GM12891 (cell line): Measurements from ENCODE around the gene HAS3.
A peak's percentile ranks its signal among the peaks of the same experiment; 100 is the strongest.
"Not testable (repeated sequence)": the region's sequence is repeated elsewhere in the genome, so short reads cannot be mapped to it uniquely, and the experiment has no call there.

Experiments
- DNase-seq: peaks from one replicate; pipeline ENCODE4 v3.0.0; 2011; ENCODE audit warnings: low spot score; ENCODE audit not compliant: insufficient read length
- FAIRE-seq: peaks from 2 replicates; lab custom pipeline; 2011; peaks lifted over from hg19 to GRCh38; lab: Jason Lieb, UNC
- PAX5 ChIP-seq: IDR thresholded peaks from 2 replicates; pipeline ENCODE4 v1.6.1; 2011; ENCODE audit warnings: low read length, moderate library complexity, mild to moderate bottlenecking; ENCODE audit not compliant: insufficient read depth, severe bottlenecking
- POLR2A ChIP-seq: IDR thresholded peaks from 2 replicates; pipeline ENCODE4 v1.6.1; 2011; ENCODE audit warnings: low read depth, low read length, control low read depth
- POLR2AphosphoS5 ChIP-seq: IDR thresholded peaks from 2 replicates; pipeline ENCODE4 v1.6.1; 2011; ENCODE audit warnings: low read depth, low read length, control low read depth
- POU2F2 ChIP-seq: IDR thresholded peaks from 2 replicates; pipeline ENCODE4 v1.6.1; 2011; ENCODE audit warnings: low read depth, mild to moderate bottlenecking, control low read depth, low read length, moderate library complexity
- SPI1 ChIP-seq: IDR thresholded peaks from 2 replicates; pipeline ENCODE4 v1.6.1; 2011; ENCODE audit warnings: low read depth, low read length, control low read depth
- TAF1 ChIP-seq: IDR thresholded peaks from 2 replicates; pipeline ENCODE4 v1.6.1; 2011; ENCODE audit warnings: low read depth, low read length, control low read depth

HAS3 gene

DNA sequence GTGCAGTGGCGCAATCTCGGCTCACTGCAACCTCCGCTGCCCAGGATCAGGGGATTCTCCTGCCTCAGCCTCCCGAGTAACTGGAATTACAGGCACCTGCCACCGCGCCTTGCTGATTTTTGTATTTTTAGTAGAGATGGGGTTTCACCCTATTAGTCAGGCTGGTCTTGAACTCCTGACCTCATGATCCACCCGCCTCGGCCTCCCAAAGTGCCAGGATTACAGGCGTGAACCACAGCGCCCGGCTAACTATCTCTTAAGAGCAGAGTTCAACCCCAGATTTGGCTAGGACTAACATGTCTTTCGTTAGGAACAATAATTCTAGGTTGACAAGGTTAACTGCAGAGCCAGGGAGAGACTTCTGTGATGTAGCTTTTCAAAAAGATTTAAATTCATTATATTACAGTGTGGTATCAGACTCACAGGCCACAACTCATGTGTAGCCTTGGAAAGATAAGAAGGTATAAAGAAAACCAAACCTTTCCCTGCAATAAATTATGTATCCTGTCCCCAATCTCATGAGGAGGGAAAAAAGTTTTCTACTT, 22.6 kb downstream of the HAS3 start:
- no peak for FAIRE-seq
- no peak for DNase-seq
- TF ChIP-seq POLR2AphosphoS5, result no peak
- TF ChIP-seq POU2F2, result no peak
- no peak for TF ChIP-seq TAF1
- TF ChIP-seq SPI1, result no peak
- TF ChIP-seq POLR2A, result no peak
- no peak for TF ChIP-seq PAX5

DNA sequence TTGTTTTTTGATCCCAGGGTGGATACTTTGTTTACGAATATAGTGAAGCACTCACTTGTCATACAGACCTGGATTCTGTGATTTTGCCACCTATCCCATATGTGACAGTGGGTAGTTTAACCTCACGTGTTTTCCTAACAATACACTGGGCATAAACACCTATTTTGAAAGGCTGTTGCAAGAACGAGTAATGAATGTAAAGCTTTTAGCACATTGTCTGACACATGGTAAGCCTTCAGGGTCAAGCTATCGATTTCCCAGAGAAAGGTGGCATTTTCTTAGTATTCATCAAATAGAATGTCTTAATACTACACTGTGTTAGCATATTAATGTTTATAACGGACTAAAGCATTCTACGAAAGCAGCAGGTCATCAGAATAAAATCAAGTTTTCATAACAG, 25.0 kb downstream of the HAS3 start:
- no peak for DNase-seq
- FAIRE-seq, result no peak
- TF ChIP-seq POLR2AphosphoS5 (peak; percentile 69; the same call in 1 of the 2 replicates), POU2F2 (no peak), SPI1 (no peak), POLR2A (no peak; the same call in 1 of the 2 replicates), TAF1 (no peak)

DNA sequence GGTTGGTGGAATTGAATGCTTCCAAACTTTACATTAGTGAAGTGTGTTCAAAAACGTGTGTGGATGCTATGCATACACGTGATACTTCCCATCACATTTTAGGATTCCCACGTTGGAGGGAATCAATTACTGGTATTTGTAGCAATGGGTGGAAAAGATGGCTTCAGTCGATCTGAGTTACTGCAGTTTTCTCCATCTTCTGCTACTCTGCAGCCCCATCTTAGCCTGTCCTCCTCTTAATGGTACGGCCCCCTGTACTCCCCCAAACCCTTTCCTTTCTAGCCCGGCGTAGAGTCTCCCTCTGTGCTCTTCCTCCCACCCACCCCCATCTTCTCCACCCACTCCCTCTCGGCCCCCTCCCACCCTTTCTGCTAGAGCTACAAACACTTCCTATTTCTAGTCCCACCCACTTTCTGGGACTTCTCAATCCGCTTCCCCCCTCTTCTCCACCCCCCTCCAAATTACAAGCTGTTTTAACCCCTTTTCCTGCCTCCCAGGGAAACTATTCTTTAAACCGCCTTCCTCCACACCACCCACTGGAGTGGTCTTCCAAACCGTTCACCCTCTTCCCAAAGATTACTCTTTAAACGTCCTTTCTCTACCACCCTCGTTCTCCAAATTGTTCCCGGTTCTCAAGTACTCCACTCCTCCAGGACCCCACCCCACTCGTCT, 25.9 kb downstream of the HAS3 start:
- no peak for FAIRE-seq
- TF ChIP-seq TAF1, result no peak
- TF ChIP-seq PAX5, result no peak
- peak; percentile 65; the same call in 1 of the 2 replicates for TF ChIP-seq SPI1
- DNase-seq, result no peak

DNA sequence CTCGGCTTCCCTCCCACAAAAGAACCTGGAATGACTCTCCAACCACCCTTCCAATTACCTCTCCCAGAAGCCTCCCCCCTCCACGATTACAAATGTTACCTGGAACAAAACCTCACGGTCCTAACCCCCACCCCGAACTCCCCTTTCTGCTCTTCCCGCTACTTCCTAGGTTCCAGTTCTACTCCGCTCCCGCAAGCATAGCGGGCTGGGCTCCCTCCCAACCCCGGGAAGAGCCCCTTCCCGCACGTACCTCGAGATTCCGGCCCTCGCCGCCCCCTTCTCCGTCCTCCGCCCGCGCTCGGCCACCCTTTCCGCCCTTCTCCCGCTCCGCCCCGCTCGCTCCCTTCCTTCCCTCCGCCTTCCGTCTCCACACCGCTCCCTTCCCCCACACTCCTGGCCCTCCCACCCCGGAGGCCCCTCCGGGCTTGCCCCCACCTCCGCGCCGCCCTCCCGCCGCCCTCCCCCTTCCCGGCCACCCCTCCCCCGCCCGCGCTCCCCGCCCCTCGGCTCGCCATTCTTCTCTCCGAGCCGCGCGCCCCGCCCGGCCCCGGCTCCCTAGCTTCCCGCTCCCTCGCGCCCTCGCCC, 26.5 kb downstream of the HAS3 start:
- TF ChIP-seq TAF1, result no peak
- DNase-seq, result peak; percentile 90
- FAIRE-seq, result no peak

DNA sequence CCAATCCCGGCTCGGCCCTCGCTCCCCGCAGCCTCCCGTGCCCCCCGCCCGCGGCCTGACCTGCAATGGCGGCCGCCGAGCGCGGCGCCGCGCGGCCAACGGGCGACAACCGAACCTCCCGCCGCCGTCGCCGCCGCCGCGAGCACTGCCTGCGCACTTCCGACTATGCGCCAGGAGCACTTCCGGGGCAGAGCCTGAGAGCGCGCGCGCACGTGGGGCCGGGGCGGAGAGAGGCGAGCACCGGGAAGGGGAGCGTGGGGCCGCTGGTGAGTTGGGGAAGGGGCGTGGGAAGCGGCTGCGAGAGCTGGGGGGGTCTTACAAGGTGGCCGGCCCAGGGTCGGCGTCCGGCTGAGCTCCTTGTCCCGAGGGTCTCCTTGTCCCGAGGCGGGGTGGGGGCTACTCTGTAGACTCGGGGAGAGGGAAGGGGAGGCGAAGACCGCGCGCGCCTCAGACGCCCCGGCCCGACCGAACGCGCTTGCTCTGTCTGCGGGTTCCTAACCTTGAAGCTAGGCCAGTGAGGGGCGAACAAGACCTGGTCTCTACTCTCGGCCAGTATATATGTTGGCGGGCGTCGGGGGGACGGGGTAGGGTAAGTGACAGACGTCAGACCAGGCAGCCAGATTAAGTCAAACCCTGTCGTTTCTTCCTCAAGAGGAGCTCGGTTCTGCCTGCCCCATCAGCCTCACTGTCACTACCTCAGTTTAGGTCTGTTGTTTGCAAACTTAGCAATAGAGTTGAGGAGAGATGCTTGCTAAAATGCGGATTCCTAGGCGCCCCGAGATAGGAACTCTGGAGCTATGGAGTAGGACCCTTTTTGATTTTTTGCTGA, 27.2 kb downstream of the HAS3 start, which contains the start of the genes CHTF8 and UTP4:
Gene CHTF8, minus strand, starts transcription at position 165 of the 829 bp plus-strand sequence. CDS start 11,130 bp downstream, outside the sequence.
Gene UTP4, plus strand, starts transcription at position 226 of the 829 bp plus-strand sequence. CDS start 811 bp downstream, outside the sequence.
- FAIRE-seq (peak; percentile 87), DNase-seq (peak; percentile 87)
- TF ChIP-seq POU2F2 (peak; percentile 64), POLR2AphosphoS5 (no peak; the same call in 1 of the 2 replicates), TAF1 (peak; percentile 65), SPI1 (peak; percentile 40; the same call in 1 of the 2 replicates), PAX5 (no peak), POLR2A (peak; percentile 30)

DNA sequence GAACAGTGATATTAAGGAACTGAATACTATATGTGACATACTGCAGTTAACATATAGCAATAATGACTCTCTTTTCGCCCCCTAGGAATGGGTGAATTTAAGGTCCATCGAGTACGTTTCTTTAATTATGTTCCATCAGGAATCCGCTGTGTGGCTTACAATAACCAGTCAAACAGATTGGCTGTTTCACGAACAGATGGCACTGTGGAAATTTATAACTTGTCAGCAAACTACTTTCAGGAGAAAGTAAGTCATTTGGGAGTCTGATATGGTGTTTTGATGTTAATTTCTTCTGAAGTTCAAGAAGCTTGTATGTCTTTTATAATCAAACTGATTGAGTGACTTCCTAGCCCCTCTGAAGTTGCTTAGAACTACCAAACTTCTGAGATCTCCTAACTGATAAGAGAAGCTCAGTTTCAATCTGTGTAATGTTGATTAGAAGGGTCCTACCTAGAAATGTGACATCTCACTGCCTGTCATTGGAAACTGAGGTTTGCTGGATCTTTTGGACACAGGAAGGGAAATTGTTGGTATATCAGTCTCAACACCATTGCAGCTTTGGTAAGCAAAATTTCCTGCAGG, 28.0 kb downstream of the HAS3 start:
- FAIRE-seq (no peak), DNase-seq (no peak)
- TF ChIP-seq POLR2A (no peak), TAF1 (no peak), SPI1 (no peak), POLR2AphosphoS5 (no peak), PAX5 (no peak), POU2F2 (no peak)

DNA sequence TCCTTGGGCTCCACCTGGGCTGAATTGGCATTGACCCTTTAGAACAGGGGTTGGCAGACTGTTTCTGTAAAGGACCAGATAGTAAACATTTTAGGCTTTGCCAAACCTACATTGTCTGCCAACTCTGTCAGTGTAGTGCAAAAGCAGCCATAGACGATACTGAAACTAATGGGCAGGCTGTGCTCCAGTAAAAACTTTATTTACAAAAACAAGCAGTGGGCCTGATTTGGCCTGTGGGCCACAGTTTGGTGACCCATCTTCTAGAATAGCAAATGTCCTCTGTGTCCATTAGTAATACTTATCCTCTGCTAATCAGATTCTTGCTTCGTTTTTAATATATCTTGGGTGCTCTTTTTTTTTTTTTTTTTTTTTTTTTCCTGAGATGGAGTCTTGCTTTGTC, 33.2 kb downstream of the HAS3 start:
- no peak for DNase-seq
- no peak for TF ChIP-seq POLR2A
- TF ChIP-seq SPI1, result no peak
- TF ChIP-seq PAX5, result no peak
- no peak for TF ChIP-seq POU2F2
- no peak for TF ChIP-seq POLR2AphosphoS5
- TF ChIP-seq TAF1, result no peak
- no peak for FAIRE-seq

DNA sequence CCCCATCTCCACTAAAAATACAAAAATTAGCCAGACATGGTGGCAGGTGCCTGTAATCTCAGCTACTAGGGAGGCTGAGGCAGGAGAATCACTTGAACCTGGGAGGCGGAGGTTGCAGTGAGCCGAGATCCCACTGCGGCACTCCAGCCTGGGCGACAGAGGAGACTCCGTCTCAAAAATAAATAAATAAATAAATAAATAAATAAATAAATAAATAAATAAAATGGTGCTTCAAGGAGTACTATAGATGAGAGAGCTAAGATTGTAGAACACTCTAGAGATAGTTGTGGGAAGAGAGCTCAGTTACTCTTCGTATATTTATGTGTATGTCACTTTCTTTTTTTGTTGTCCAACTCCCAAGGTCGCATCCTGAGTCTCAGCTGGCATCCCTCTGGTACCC, 34.0 kb downstream of the HAS3 start:
- not testable (repeated sequence) for DNase-seq, FAIRE-seq

DNA sequence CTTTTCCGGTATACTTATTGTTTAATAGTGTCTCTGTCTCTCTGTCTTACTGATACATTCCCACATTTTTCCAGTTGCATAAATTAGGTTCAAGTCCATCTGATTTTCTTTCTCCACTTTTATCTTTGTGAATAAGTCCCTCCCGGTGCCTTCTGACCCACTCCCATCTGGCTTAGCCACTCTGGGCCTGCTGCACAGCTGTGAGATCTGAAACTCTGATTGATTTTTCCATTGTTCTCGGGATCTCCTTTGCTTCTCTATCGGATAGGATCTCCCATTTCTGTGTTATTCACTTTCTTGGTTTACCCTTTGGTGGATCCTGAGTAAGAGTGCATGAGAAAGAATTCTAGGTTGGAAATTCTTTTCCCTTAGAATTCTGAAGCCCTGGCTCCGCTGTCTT, 35.6 kb downstream of the HAS3 start:
- no peak for DNase-seq
- FAIRE-seq, result no peak
- no peak for TF ChIP-seq SPI1
- no peak for TF ChIP-seq PAX5
- no peak for TF ChIP-seq POLR2A
